ENCODE measurements around the gene ABCB4.
"Not testable (repeated sequence)": the region's sequence is repeated elsewhere in the genome, so short reads cannot be mapped to it uniquely, and the experiment has no call there.

The ABCB4 gene

DNA sequence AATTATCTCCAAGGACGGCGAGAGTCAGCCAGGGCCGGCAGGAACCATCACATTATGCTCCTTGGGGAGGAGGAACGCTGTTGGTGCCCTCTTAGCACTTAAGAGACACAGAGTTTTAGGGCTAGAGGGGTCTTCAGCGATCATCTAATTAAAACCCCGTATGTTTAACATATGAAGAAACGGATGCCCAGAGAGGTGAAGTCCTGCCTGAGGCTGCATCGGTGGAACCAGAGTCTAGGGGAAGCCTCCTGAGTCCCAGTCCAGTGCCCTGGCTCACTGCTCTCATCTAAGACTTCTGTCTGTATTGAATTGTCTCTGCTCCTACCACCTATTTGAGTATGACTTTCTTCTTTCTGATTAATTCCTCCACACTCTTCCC lies 688 bp upstream of the ABCB4 start:
- DNase-seq (ENCODE audit: low read depth in 2 of 2), result no peak

DNA sequence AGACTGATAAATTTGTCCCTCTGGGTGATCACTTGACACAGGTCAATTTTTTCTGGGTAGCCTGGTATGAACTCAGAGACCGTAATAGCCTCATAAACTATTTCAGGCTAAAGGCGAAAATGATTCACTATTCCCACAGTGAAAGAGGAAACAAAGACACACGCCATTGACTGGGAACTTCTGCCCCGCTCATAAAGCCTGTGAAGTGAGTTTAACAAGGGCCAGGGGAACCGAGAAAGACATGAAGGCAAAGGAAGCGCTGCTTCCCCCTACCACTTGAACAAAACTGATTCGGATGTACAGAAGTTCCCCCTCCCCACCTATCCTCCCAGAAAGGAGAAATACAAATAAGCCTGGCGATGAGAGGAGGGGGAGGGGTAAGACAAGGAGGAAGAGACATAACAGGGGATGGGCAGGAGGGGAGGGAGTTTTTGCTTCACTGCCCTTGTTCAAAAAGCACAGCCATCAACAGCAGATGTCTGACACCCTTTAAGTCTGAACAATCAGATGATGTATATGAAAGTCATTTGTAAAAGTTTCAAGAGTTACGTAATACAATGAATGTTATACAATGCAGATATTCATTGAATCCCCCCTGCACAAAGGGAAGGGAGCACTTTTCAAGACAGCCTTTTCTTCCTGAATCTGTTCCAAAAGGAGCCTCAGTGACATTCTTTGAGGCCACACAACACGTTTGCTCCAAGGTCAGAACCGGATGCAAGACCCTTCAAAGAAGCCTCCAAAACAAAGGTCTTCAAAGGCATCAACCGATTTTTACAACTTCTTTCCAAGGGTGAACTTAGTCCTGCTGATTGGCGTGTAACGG lies 734 bp downstream of the ABCB4 start:
- DNase-seq (ENCODE audit: low read depth in 2 of 2), result no peak

DNA sequence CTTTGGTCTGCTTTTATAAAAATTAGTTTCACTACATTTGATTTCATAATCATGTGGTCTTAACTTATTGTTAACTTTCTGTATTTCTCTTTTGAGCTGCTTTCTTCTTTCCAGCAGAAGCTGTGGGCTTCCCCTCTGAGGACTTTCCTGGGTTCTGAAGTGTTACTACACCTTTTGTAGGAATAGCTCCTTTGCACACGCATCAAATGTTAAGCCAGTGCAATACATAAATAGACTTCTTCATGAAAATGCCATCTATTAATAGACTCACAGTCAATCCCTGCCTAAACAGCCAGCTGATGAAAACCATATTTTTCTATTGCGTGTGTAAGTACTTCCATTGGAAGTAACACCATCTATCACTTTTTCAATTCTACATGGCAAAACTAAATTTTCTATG lies 1.5 kb downstream of the ABCB4 start:
- DNase-seq (ENCODE audit: low read depth in 2 of 2), result no peak

DNA sequence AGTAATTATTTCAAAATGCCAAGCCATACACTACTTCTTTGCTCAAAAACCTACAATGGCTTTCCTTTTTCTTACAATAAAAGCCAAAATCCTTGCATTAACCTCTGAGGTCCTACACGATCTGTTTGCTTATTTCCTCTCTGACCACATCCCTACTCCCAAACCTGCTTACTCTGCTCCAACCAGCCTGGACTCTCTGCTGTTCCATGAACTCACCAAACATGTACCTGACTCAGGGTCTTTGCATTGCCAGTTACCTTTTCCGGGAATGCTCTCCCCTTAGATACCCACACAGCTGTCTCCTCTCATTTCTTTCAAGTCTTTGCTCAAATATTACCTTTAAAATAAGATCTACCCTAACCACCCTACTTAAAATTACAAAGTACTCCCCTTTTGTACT lies 2.3 kb downstream of the ABCB4 start:
- no peak for DNase-seq (ENCODE audit: low read depth in 2 of 2)

DNA sequence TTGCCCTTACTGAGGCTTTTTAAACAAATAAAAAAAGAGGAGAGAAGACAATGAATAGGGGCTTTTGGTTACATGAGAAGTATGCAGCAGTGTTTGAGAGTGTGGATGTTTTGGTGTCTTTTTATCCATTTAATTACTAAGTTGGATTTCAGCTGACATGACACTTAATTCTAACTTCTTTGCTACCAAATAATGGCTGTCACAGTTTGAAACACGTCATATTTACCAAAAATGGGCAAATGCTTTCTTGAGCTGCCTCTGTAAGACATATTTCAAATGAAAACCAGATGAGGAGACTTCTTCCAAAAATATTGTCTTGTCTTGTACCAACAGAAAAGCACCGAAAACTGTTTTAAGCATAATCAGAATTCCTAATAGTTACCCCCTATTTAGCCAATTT lies 4.0 kb downstream of the ABCB4 start:
- DNase-seq (ENCODE audit: low read depth in 2 of 2), result no peak

DNA sequence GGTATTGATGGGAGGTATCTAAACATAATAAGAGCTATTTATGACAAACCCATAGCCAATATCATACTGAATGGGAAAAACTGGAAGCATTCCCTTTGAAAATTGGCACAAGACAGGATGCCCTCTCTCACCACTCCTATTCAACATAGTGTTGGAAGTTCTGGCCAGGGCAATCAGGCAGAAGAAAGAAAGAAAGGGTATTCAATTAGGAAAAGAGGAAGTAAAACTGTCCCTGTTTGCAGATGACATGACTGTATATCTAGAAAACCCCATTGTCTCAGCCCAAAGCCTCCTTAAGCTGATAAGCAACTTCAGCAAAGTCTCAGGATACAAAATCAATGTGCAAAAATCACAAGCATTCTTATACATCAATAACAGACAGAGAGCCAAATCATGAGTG lies 6.3 kb downstream of the ABCB4 start:
- not testable (repeated sequence) for DNase-seq (ENCODE audit: low read depth in 2 of 2)

DNA sequence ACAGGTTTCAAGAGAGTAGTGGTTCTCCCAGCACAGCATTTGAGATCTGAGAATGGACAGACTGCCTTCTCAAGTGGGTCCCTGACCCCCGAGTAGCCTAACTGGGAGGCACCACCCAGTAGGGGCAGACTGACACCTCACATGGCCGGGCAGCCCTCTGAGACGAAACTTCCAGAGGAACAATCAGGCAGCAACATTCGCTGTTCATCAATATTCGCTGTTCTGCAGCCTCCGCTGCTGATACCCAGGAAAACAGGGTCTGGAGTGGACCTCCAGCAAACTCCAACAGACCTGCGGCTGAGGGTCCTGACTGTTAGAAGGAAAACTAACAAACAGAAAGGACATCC lies 10.0 kb downstream of the ABCB4 start:
- DNase-seq (ENCODE audit: low read depth in 2 of 2), result not testable (repeated sequence)

DNA sequence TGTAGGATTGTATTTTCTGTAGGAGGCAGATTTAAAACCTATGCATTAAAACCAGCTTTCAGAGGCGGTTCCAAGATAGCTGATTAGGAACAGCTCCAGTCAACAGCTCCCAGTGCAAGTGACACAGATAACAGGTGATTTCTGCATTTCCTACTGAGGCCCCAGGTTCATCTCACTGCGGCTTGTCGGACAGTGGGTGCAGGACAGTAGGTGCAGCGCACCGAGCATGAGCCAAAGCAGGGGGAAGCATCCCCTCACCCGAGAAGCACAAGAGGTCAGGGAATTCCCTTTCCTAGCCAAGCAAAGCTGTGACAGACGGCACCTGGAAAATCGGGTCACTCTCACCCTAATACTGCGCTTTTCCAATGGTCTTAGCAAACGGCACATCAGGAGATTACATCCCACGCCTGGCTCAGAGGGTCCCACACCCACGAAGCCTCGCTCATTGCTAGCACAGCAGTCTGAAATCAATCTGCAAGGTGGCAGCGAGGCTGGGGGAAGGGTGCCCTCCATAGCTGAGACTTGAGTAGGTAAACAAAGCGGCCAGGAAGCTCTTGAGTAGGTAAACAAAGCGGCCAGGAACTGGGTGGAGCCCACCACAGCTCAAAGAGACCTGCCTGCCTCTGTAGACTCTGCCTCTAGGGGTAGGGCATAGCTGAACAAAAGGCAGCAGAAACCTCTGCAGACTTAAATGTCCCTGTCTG lies 10.5 kb downstream of the ABCB4 start:
- not testable (repeated sequence) for DNase-seq (ENCODE audit: low read depth in 2 of 2)

DNA sequence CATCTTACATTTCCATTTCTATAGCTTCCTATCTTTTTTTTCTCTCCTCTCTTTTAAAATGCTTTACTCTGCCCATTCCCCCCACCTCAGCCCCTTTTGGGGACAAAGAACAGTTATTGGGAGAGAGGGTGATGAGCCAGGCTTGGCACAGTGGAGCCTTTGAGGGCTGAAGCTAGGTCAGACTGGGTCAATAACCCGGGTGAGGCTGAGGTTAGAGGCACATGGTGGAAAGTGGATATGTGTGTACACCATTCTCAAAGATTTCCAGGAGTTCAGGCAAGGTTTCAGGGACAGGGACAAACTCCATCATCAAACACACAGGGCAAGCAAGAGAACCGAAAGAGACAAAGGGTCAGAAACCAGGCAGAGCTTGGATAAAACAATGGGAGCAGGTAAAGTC lies 11.5 kb downstream of the ABCB4 start:
- DNase-seq (ENCODE audit: low read depth in 2 of 2), result no peak

DNA sequence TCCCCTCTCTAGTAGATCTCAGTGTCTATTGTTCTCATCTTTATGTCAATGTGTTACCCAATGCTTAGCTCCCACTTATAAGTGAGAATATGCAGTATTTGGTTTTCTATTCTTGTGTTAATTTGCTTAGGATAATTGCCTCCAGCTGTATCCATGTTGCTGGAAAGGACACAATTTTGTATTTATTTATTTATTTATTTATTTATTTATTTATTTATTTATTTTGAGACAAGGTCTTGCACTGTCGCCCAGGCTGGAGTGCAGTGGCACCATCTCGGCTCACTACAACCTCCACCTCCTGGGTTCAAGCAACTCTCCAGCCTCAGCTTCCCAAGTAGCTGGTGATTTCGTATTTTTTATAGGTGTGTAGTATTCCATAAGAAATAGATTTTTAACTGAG lies 15.0 kb downstream of the ABCB4 start:
- not testable (repeated sequence) for DNase-seq (ENCODE audit: low read depth in 2 of 2)

DNA sequence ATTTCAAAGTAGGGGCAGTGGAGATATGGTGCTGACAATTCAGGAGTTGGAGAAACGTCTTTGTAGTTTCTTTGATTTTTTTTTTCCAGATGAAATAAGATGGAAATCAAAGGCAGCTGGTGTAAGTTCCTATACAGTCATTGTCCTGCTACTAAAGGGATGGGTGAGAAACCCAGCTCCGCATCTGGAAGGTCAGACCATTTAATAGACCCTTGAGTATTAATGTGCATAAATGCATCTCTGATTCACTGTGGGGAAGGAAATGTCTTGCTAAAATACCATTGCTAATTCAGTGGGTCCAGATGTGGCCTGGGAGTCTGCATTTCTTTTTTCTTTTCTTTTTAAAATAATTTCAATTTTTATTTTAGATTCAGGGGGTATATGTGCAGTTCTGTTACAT lies 15.5 kb downstream of the ABCB4 start:
- DNase-seq (ENCODE audit: low read depth in 2 of 2), result no peak

DNA sequence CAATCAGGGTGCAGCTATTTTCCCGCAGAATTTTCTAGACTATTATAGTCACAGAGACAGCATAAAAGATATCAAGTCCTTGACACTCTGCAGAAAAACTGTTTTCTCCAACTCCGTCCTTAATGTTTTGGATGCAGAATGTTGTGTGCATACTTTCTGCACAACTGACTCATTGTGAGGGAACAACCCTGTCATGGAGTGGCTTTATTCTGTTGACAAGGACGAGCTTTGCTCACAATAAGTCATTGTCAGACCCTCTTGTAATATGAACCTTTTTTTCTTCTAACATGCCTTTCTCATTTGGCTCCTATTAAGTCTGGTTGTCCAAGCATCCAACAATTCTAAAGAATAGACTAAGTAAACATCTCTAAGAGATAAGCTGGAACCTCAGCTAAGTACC lies 17.3 kb downstream of the ABCB4 start:
- DNase-seq (ENCODE audit: low read depth in 2 of 2), result no peak

DNA sequence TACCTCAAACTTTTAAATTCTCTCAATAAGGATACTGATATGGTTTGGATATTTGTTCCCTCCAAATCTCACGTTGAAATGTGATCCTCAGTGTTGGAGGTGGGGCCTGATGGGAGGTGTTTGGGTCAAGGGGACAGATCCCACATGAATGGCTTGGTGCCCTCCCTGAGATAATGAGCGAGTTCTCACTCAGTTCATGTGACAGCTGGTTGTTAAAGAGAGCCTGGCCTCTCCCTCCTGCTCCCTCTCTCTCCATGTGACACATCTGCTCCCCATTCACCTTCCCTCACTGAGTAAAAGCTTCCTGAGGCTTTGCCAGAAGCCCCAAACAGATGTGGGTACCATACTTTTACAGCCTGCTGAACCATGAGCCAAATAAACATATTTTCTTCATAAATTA lies 19.2 kb downstream of the ABCB4 start:
- DNase-seq (ENCODE audit: low read depth in 2 of 2), result no peak

DNA sequence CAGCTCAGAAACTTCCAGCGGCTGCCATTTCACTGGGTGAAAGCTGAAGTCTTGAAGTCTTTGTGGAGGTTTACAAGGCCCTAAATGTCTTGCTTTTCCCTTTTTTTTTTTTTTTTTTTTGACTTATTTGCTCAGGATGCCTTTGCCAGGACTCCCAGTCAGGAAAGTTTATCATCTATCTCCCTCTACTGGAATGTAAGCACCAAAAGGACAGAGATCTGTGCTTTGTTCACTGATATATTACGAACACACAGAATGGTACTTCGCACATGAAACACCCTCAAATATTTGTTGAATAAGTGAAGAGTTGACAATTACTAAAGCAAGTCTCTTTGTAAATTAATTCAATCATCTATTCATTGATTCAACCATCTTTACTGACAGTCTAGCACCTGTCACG lies 23.2 kb downstream of the ABCB4 start:
- DNase-seq (ENCODE audit: low read depth in 2 of 2), result no peak

DNA sequence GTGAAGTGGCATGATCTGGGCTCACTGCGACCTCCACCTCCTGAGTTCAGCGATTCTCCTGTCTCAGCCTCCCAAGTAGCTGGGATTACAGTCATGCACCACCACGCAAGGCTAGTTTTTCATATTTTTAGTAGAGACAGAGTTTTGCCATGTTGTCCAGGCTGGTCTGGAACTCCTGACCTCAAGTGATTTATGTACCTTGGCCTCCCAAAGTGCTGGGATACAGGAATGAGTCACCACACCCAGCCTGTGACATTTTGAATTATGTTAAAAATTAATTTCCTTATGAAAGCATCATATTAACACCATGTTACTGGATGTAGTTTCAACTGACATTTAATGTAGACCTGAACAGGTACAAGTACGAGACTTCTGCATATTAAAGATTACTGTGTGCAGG lies 24.3 kb downstream of the ABCB4 start:
- no peak for DNase-seq (ENCODE audit: low read depth in 2 of 2)

DNA sequence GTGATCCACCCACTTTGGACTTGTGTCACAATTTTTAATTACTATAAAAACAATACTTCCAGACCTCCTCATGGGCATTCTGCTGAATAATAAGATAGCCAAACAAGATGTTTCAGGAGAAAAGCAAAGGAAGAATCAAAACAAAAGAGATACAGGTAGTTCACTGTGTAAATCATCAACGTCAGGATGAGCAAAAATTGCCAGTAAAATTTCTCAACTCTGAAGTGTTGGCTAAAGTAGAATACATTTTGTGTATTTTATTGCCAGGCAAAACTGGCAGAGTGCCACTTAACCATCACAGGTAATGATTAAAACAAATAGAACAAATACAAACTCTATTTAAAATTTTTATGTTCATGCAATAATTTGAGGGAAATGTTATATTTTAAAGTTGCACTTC lies 24.8 kb downstream of the ABCB4 start:
- DNase-seq (ENCODE audit: low read depth in 2 of 2), result no peak

DNA sequence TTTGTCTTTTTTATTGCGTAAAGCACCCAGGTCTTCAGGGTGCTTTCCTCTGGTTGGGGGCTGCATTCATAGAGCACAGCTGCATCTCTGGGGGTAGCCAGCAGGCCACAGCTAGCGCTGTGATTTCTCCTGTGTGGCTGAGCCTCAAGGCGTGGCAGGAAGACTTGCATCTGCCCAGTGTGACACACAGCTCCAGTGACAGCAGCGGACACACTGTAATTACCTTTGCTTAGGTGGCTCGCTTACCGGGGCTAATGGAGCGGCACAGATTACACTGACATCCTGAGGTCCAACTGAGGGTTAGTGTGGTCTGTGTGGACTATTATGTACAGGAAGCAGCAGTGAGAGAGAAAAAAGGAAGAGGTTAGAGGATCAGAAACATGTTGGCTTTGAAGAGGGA lies 27.1 kb downstream of the ABCB4 start:
- DNase-seq (ENCODE audit: low read depth in 2 of 2), result no peak

DNA sequence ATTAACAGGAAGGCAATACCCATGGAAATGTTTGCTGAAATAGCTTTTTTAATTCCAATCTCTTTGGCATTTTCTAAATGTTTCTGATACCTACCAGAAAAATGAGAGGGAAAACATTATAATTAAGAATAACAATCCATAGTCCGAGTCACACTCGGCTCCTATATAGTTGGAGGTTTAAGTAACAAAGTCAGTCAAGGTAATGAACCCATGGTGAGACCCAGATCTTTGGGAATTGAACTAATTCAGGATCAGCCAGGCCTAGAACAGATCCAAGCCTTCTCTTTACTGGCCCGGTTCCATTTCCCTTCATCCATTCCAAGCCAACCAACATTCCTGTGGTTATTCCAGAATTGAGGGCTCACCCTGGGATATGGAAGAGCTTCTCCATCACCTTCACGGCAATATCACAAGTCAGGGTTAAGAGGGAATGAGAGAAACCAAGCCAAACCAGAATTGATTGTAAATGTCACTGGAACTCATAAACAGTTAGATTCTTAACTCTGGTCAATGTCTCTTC lies 28.3 kb downstream of the ABCB4 start:
- no peak for DNase-seq (ENCODE audit: low read depth in 2 of 2)

DNA sequence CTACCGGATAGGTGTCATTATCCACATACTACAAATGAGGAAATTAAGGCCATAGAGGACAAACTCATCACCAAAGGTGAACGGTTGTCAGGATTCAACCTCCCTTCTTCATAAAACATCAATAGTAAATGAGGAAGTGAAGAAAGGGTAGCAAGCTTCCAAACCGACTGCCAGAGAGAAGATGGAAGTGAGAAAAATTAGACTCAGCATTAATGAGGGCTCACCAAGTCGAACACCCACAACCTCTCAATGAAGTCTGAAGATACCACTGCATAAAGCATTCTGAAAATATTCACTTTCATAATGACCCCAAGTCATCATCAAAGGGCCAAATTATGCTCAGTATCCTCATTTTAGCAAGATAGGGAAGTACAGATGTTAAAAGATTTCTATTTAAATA lies 29.6 kb downstream of the ABCB4 start:
- no peak for DNase-seq (ENCODE audit: low read depth in 2 of 2)

DNA sequence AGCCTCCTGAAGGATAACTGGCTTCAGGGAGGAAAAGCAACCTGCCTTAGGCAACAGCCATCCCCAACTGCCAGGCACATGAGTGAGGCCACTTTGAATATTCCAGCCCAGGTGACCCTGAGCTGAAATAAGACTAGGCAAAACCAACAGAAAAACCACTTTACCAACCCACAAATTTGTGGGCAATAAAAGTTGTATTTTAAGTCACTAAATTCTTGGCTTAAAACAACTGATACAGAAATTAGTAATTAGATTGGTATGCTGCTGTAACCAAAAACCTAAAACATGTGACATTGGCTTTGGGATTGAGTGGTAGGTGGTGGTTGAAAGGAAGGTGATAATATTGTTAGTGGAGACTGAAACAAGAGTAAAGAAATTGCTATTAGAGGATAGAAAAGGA lies 39.9 kb downstream of the ABCB4 start:
- DNase-seq (ENCODE audit: low read depth in 2 of 2), result no peak

DNA sequence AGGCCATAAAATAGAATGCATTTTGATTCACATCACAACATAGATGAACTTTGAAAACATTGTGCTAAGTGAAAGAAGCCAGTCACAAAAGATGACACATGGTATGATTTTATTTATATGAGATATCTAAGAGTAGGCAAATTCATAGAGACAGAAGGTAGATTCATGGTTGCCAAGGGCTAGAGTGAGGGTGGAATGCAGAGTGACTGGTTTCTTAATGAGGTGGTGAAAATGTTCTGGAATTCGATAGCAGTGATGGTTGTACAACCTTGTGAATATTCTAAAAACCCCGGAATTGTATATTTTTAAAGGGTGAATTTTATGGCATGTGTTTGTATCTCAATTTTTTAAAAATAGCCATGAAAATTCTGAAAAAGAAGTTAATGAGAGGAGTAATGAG lies 42.9 kb downstream of the ABCB4 start:
- DNase-seq (ENCODE audit: low read depth in 2 of 2), result no peak

DNA sequence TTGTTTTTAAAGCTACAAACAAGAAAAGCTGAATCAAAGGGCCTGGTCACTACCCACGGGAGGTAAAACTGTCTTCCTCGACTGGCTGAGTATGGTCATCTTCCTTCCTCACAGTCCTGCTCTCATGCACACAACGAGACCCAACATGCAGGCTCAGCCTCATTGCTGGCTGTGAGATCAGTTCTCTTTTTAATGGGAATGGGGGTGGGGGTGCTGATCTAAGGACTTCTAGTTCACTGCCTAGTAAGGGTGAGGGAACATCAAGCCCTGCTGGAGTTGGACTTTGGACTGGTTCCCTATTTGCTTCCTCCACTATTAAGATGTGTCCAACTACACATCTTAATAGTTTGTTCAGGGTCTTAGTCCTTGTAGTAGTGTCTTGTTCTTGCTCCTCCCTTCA lies 48.2 kb downstream of the ABCB4 start:
- no peak for DNase-seq (ENCODE audit: low read depth in 2 of 2)

DNA sequence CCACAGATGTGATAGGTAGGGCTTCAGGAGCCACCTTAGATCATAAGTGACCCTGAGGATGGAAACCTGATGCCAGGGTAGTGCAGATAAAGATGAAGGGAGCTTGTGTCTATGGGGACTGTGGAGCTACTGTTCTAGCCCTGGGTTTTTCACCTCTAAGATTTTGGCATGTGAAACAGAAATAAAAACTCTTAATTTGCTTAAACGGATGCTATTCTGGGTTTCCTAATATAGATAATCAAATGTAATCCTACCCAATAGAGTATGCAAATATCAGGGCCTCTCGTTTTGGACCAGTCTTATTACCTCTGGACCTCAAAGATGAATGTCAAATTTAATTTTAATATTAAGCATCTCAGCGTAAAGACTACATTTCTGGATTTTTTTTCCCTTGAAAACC lies 49.3 kb downstream of the ABCB4 start:
- no peak for DNase-seq (ENCODE audit: low read depth in 2 of 2)

DNA sequence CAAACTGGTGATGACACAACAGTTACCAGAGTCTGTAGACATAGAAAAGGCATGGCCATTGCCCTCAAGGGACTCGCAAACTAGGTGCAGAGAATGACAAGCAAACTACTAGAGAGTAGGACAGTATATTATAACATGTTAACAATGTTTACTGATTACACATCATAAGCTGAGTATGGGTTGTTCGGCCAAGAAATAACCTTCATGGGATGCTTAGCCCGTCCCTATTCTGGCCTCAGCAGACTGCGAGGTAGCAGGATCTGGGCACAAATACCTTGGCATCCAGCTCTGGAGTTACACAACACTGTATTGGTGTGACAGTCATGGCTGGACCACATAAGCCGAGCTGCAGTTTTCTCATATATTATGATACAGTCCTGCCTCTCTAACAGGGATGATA lies 51.4 kb downstream of the ABCB4 start:
- no peak for DNase-seq (ENCODE audit: low read depth in 2 of 2)
